Activated CD8-positive, alpha-beta T cell treated with anti-CD3 and anti-CD28 coated beads, Interleukin-2, amount 10 ng/mL, durations not matched to agents 7 days and 5 days (primary cell): Measurements from ENCODE around the gene ZNF513. TPM values are rescaled to one million over a fixed set of nuclear protein-coding genes. Genes with fewer than 3 reads are reported as not detected.

ENCODE experiments used
- ATAC-seq: fragments of 150-1000 bp; cut with Tn5 transposase; one replicate; pipeline ENCODE4 v1.10.0; 2021; ENCODE audit warnings: moderate library complexity
- CTCF ChIA-PET: fragments of 350-600 bp; sonication (Branson Sonifier 250); formaldehyde crosslinking; loops from one replicate; lab custom pipeline; 2021; ENCODE audit warnings: antibody characterized with exemption; lab: Charles Lee
- POLR2A ChIA-PET: fragments of 350-600 bp; sonication (Branson Sonifier 250); formaldehyde crosslinking; loops from one replicate; lab custom pipeline; 2021; ENCODE audit warnings: antibody characterized with exemption; lab: Charles Lee
- DNase-seq: peaks from one replicate; pipeline ENCODE4 v3.0.0-alpha.2; 2020
- H3K27ac Mint-ChIP-seq: one replicate; pipeline ENCODE4 v1.8.0; 2021; ENCODE audit warnings: mild to moderate bottlenecking, mixed read lengths
- H3K27me3 Mint-ChIP-seq: one replicate; pipeline ENCODE4 v1.8.0; 2021; ENCODE audit warnings: low read depth, mixed read lengths
- H3K36me3 Mint-ChIP-seq: one replicate; pipeline ENCODE4 v1.8.0; 2021; ENCODE audit warnings: low read depth, mixed read lengths
- H3K4me1 Mint-ChIP-seq: one replicate; pipeline ENCODE4 v1.8.0; 2021; ENCODE audit warnings: low read depth, mixed read lengths
- H3K4me3 Mint-ChIP-seq: one replicate; pipeline ENCODE4 v1.8.0; 2021; ENCODE audit warnings: mild to moderate bottlenecking, mixed read lengths
- H3K9me3 Mint-ChIP-seq: one replicate; pipeline ENCODE4 v1.8.0; 2022; ENCODE audit warnings: mixed read lengths; ENCODE audit not compliant: insufficient read depth
- total RNA-seq, 2 experiments: library from RNA; stranded (reverse); gene quantifications; one replicate each; pipeline ENCODE4 v1.2.3, GENCODE V29; 2021

The ZNF513 gene
- total RNA-seq, 2 experiments from 2014 or later = 11.8 to 13.3 TPM

GRCh38 chr2:27379383-27379835, 1.1 kb downstream of the ZNF513 start:
- H3K4me1 Mint-ChIP-seq = peaks cover 33% of the 10 kb centered on the region
- peak overlapping the region; percentile 90 for H3K4me3 Mint-ChIP-seq
- H3K36me3 Mint-ChIP-seq = peaks cover 82% of the 10 kb centered on the region
- no peak for DNase-seq
- CTCF ChIA-PET = interaction anchor here (0.8 to 2.1 kb wide), 7 partner anchors 8 to 304 kb away, joined by 3 to 15 read pairs (median 9); partner anchors contain the start of genes EIF2B4, NRBP1 and SNX17
- POLR2A ChIA-PET = interaction anchor here (0.9 to 3.6 kb wide), 8 partner anchors 9 to 56 kb away, joined by 3 to 57 read pairs (median 6); partner anchors contain the start of genes EIF2B4, MPV17, NRBP1 and PPM1G
- no peaks in the 10 kb centered on the region for H3K27me3 Mint-ChIP-seq
- H3K27ac Mint-ChIP-seq = peak overlapping the region; percentile 97
- no peak for ATAC-seq
- no peaks in the 10 kb centered on the region for H3K9me3 Mint-ChIP-seq

GRCh38 chr2:27378809-27379290, 1.7 kb downstream of the ZNF513 start:
- ChIA-PET CTCF (interaction anchor here (1.7 to 2.0 kb wide), 4 partner anchors 8 to 305 kb away, joined by 6 to 15 read pairs (median 10); partner anchors contain the start of genes EIF2B4 and SNX17), POLR2A (interaction anchor here (0.7 to 3.6 kb wide), 4 partner anchors 8 to 44 kb away, joined by 3 to 57 read pairs (median 9); partner anchors contain the start of genes EIF2B4, PPM1G and SNX17)
- H3K9me3 Mint-ChIP-seq = no peaks in the 10 kb centered on the region
- peak overlapping the region; percentile 97 for H3K27ac Mint-ChIP-seq
- peak overlapping the region; percentile 90 for H3K4me3 Mint-ChIP-seq
- H3K27me3 Mint-ChIP-seq = no peaks in the 10 kb centered on the region
- peaks cover 81% of the 10 kb centered on the region for H3K36me3 Mint-ChIP-seq
- ATAC-seq = no peak
- H3K4me1 Mint-ChIP-seq = peaks cover 33% of the 10 kb centered on the region
- DNase-seq = no peak

- no peak for DNase-seq
- H3K4me3 Mint-ChIP-seq = peak overlapping the region; percentile 25
- peaks cover 80% of the 10 kb centered on the region for H3K36me3 Mint-ChIP-seq
- no peaks in the 10 kb centered on the region for H3K9me3 Mint-ChIP-seq
- H3K27ac Mint-ChIP-seq = no peak overlapping the region
- ChIA-PET CTCF (interaction anchor here (0.8 to 1.8 kb wide), 2 partner anchors 81 to 305 kb away, joined by 3 to 15 read pairs; no protein-coding TSS in a partner anchor), POLR2A (interaction anchor here (0.7 to 1.8 kb wide), 3 partner anchors 24 to 43 kb away, joined by 3 to 15 read pairs (median 3); partner anchors contain the start of gene PPM1G)
- peaks cover 39% of the 10 kb centered on the region for H3K4me1 Mint-ChIP-seq
- no peak for ATAC-seq
- H3K27me3 Mint-ChIP-seq = no peaks in the 10 kb centered on the region
Observed at GRCh38 chr2:27378096-27378808, 2.3 kb downstream of the ZNF513 start.

- Mint-ChIP-seq H3K4me3 (no peak overlapping the region), H3K27me3 (no peaks in the 10 kb centered on the region), H3K4me1 (peaks cover 45% of the 10 kb centered on the region), H3K9me3 (no peaks in the 10 kb centered on the region), H3K36me3 (peaks cover 85% of the 10 kb centered on the region), H3K27ac (no peak overlapping the region)
- ChIA-PET POLR2A (no interaction called here), CTCF (interaction anchor here (0.8 kb wide), 1 partner anchor 81 kb away, joined by 3 read pairs; no protein-coding TSS in a partner anchor)
- no peak for ATAC-seq
- DNase-seq = no peak
Observed at GRCh38 chr2:27377618-27378095, 2.9 kb downstream of the ZNF513 start.

GRCh38 chr2:27376866-27377617, 3.5 kb downstream of the ZNF513 start:
- H3K36me3 Mint-ChIP-seq = peaks cover 86% of the 10 kb centered on the region
- peaks cover 50% of the 10 kb centered on the region for H3K4me1 Mint-ChIP-seq
- ChIA-PET CTCF (no interaction called here), POLR2A (no interaction called here)
- no peak for DNase-seq
- no peak for ATAC-seq
- H3K4me3 Mint-ChIP-seq = no peak overlapping the region
- no peaks in the 10 kb centered on the region for H3K9me3 Mint-ChIP-seq
- H3K27ac Mint-ChIP-seq = no peak overlapping the region
- no peaks in the 10 kb centered on the region for H3K27me3 Mint-ChIP-seq

GRCh38 chr2:27376151-27376865, 4.2 kb downstream of the ZNF513 start:
- DNase-seq (no peak), ATAC-seq (no peak)
- Mint-ChIP-seq H3K27ac (peak overlapping the region; percentile 61), H3K36me3 (peaks cover 83% of the 10 kb centered on the region), H3K4me3 (no peak overlapping the region), H3K4me1 (peaks cover 50% of the 10 kb centered on the region), H3K27me3 (no peaks in the 10 kb centered on the region), H3K9me3 (no peaks in the 10 kb centered on the region)
- CTCF ChIA-PET = no interaction called here
- POLR2A ChIA-PET = interaction anchor here (1.0 kb wide), 1 partner anchor 33 kb away, joined by 3 read pairs; the partner anchor contains the start of gene PPM1G

- peaks cover 80% of the 10 kb centered on the region for H3K36me3 Mint-ChIP-seq
Observed at GRCh38 chr2:27375513-27376099, 4.9 kb downstream of the ZNF513 start.

GRCh38 chr2:27373567-27373966, 7.0 kb downstream of the ZNF513 start:
- H3K27ac Mint-ChIP-seq = peak overlapping the region; percentile 78

More at GRCh38 chr2:27375513-27376099, 4.9 kb downstream of the ZNF513 start:
- Mint-ChIP-seq H3K27ac (peak overlapping the region; percentile 61), H3K4me3 (no peak overlapping the region), H3K4me1 (peaks cover 45% of the 10 kb centered on the region), H3K27me3 (no peaks in the 10 kb centered on the region), H3K9me3 (no peaks in the 10 kb centered on the region)
- ChIA-PET CTCF (no interaction called here), POLR2A (interaction anchor here (1.0 kb wide), 1 partner anchor 34 kb away, joined by 3 read pairs; the partner anchor contains the start of gene PPM1G)
- DNase-seq (no peak), ATAC-seq (no peak)

GRCh38 chr2:27372937-27373336, 7.6 kb downstream of the ZNF513 start:
- peaks cover 45% of the 10 kb centered on the region for H3K4me1 Mint-ChIP-seq
- H3K27ac Mint-ChIP-seq = peak overlapping the region; percentile 78
- H3K36me3 Mint-ChIP-seq = peaks cover 74% of the 10 kb centered on the region
- no peaks in the 10 kb centered on the region for H3K9me3 Mint-ChIP-seq
- DNase-seq (peak; percentile 64), ATAC-seq (no peak)
- peak overlapping the region; percentile 98 for H3K4me3 Mint-ChIP-seq
- H3K27me3 Mint-ChIP-seq = no peaks in the 10 kb centered on the region
- ChIA-PET CTCF (interaction anchor here (2.2 kb wide), 1 partner anchor 70 kb away, joined by 9 read pairs; no protein-coding TSS in a partner anchor), POLR2A (interaction anchor here (2.0 kb wide), 1 partner anchor 57 kb away, joined by 7 read pairs; no protein-coding TSS in a partner anchor)

More at GRCh38 chr2:27373567-27373966, 7.0 kb downstream of the ZNF513 start:
- Mint-ChIP-seq H3K4me1 (peaks cover 41% of the 10 kb centered on the region), H3K36me3 (peaks cover 73% of the 10 kb centered on the region), H3K9me3 (no peaks in the 10 kb centered on the region), H3K27me3 (no peaks in the 10 kb centered on the region), H3K4me3 (no peak overlapping the region)
- ATAC-seq (no peak), DNase-seq (no peak)
- ChIA-PET CTCF (no interaction called here), POLR2A (no interaction called here)
